GM12873 (cell line): ENCODE data around the gene LINGO1.

Experiments
- TF ChIP-seq, protein P1 (sequence below): IDR thresholded peaks from 2 replicates; pipeline ENCODE4 v1.5.1; 2012; ENCODE audit warnings: low read depth, mild to moderate bottlenecking, moderate library complexity, low read length, control low read depth; ENCODE audit not compliant: insufficient read depth; ENCODE audit errors: missing control alignments

LINGO1 gene

DNA sequence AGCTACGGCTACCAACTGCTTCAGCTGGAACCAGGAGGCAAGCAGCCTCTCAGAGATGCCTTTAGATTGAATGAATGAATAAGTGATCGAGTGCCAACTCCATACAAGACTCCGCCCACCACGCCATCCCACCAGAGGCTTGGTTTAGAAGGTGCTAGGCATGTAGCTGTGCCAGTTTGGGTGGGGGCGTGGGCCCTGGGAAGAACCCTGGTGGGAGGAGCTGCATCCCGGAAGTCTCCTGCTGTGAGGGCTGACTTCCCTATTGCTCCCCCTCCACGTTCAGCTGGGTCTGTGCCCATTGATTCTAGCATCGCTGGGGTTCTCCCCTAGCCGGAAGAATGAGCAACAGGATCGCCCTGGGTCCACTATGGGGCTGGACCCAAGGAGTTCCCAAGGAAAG lies 20.9 kb downstream of the LINGO1 start:
- TF ChIP-seq, protein P1, sequence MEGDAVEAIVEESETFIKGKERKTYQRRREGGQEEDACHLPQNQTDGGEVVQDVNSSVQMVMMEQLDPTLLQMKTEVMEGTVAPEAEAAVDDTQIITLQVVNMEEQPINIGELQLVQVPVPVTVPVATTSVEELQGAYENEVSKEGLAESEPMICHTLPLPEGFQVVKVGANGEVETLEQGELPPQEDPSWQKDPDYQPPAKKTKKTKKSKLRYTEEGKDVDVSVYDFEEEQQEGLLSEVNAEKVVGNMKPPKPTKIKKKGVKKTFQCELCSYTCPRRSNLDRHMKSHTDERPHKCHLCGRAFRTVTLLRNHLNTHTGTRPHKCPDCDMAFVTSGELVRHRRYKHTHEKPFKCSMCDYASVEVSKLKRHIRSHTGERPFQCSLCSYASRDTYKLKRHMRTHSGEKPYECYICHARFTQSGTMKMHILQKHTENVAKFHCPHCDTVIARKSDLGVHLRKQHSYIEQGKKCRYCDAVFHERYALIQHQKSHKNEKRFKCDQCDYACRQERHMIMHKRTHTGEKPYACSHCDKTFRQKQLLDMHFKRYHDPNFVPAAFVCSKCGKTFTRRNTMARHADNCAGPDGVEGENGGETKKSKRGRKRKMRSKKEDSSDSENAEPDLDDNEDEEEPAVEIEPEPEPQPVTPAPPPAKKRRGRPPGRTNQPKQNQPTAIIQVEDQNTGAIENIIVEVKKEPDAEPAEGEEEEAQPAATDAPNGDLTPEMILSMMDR = no peak

DNA sequence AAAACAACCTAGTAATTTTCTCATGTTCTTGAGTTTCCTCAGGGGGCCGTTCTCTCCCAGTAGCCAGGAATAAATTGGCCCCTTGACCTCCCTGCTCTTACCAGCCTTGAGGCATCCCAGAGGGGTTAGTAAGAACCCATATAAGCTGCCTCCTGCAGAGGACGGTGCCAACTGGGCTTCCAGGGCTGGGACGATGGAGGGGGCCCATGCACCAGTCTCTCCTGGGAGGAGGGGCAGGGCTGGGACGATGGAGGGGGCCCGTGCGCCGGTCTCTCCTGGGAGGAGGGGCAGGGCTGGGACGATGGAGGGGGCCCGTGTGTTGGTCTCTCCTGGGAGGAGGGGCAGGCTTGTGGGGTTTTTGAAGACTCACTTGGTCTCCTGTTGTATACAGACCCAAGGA lies 22.0 kb downstream of the LINGO1 start:
- TF ChIP-seq, protein P1 = no peak

DNA sequence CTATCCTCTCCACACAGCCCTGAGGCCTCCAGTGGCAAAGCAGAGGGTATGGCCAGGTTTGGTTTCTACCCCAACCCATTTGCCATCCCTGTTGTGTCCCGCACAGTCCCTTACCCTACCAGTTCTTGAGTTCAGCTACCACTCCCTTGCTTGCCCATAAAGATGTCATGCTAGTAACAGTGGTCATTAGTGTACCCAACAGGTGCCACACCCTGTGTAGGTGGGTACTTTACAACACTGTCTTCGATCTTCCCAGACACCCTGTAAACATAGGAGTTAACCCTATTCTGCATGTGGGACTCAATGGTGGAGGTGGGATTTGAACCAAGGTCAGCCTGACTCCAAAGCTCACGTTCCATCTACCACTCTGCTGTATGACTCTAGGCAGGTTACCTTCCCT lies 23.2 kb downstream of the LINGO1 start:
- TF ChIP-seq, protein P1 = no peak

DNA sequence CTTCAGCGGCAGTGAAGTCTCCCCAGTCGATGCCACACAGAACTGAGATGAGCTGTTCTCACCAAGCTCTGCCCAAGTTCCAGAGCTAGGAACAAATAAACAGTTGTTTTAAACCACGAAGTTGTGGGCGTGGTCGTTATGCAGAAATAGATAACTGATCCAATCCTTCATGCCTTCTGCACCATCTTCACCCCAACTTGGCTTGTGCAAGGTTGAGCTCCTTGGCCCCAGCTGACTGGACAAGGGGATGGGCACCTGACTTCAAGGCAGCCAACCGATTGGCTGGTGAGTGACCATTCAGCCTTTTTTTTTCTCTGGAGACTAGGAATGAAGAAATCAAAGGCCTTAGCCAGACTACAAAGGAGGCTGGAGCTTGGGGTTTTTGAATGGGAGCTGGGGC lies 23.9 kb downstream of the LINGO1 start:
- TF ChIP-seq, protein P1 = no peak

DNA sequence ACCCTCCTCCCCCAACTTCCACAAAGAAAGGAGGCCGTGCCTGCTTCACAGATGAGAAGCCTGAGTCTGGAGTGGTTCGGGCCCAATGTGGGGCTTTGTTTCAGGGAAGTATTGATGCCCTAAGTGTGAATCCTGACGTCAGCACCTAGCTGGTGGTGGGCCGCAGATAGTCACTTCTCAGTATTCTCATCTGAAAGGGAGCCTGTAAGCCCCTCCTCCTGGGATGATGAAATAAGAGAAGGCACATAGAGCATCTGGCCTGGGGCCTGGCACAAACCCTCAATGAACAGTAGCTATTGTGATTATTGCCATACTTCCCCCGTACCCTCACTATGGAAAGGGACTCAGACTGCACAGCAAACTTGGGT lies 24.8 kb downstream of the LINGO1 start:
- TF ChIP-seq, protein P1 = no peak

DNA sequence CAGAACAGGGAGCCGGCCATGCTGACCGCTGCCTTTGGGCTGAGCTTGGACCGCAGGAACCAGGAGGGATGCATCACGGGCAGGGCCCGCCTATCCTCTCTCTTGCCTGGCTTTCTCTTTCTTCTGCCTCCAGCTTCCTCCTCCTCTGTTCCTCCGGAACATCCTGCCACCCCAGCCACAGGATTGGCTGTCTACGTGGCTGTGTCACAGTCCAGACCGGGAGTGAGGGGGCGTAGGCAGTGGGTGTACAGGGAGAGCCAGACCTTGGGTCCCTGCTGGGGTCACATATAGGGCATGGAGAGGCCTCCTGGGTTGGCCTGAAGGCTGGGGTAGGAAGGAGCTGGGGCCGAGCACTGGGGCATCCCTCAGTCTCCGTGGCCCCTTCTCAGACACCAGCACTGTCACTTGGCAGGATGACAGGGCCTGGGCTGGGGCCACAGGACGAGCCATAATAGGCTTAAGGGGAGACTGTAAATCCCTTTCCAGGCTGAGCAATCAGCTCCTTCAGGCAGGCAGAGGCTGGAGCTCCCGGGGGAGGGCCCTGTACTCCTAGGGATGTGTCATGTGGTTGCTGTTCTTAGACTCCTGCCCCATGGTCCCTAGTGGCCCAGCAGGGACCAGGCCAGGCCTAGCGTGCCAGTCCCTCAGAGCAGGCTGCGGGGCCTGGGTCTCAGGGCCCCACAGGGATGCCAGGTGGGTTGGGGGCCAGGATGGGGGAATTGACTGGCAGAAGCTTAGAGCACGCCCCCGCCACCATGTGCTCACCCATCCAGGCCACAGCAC lies 25.4 kb downstream of the LINGO1 start:
- TF ChIP-seq, protein P1 = no peak

DNA sequence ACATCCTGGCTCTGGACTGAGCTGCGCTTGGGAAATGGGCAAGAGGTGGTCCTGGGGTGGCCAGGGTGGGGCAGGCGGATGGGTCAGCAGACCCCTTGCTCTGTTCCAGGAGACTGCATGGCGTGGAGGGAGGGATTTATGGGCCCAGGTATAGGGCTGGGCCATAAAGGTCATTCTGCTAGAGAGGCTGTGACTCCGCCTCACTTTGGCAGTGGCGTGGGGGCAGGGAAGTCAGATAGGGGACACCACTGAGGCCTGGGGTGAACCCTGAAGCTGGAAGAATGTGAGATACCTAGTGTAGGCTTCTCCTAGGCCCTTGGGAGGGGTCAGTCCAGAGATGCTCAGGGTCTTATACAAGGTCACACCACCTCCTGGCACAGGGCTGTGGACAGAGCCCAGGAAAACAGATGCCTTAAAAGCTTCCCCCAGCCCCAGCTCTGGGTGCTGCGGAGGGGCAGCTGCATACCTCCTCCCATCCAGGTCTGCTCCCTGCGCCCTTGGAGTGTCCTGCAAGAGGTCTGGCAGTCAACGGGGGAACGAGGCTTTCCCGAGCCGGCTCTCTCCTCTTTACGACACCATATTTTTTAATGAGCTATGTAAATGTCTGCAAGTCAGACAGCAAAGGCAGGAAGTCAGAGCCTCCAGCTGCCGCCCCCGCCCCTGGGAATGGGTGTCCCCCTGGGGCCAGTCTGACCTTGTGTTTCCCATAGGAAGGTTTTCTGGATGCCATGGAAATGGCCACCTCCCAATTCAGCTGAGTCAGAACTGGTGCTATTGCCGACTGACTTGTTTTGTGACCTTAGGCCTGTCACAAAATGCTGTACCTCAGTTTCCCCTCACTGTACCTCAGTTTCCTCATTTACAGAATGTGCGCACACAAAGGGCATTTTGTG lies 26.3 kb downstream of the LINGO1 start:
- TF ChIP-seq, protein P1 = no peak
